CD4-positive, alpha-beta T cell treated with Interferon alpha-2 for 1 hour (primary cell): ENCODE data around the gene AEBP1.

Experiments
- DNase-seq, 2 donors: peaks; one replicate each; pipeline ENCODE4 v3.0.0-alpha.2; 2020 to 2022

The AEBP1 gene

GRCh38 chr7:44067064-44067951, 36.8 kb upstream of the AEBP1 start:
- no peak for DNase-seq

DNA sequence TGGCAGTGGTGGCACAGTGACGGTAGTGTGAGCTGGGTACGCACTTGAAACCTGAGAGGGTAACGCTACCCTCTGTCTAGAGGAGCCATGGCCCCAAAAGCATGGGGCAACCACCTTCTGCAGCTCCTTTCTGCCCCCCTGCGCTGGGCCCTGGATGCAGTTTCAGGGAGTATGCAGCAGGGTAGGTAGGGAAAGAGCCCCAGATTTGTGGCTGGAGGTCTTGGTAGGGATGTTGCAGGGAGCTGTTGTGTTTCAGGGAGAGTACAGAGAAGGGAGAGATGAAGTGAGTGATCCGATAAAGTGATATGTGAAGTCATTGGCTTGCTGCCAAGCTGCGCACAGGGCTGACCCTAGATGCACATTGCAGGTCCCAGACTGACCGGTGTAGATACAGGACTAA, 36.1 kb upstream of the AEBP1 start:
- DNase-seq, result no peak

GRCh38 chr7:44071726-44072363, 32.3 kb upstream of the AEBP1 start:
- no peak for DNase-seq

GRCh38 chr7:44072364-44073231, 31.5 kb upstream of the AEBP1 start:
- peak; percentile 34 to 50 for DNase-seq

DNA sequence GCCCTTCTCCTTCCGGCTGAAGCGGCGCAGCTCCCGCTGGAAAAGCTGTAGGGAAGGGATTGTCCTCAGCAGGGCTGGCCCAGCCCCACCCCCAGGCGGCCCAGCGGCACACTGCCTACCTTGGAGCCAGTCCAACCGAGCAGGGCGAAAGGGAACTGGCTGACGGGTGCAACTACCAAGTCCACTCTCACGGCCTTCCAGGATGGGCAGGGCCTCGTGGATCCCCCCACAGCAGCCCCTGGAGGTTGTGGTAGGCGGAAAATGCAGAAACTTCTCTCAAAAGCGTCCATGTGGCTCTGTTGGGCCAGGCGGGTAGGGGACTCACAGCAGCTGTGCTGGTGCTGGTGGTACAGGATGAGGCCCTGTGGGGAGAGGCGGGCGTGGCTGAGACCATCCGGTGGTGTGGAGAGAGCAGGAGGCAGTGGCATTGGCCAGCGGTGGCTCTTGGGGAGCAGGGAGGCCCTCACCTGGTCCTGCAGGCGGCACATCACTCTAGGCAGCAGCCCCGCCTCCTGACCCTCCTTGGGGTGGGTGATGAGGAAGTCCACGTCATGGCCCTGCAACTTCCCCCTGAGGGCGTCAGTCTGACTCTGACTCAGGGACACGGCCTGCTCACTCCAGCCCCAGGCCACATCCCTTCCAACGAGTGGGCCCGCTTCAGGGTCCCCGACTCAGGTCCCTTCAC, 30.3 kb upstream of the AEBP1 start:
- peak; percentile 57 to 83 for DNase-seq

DNA sequence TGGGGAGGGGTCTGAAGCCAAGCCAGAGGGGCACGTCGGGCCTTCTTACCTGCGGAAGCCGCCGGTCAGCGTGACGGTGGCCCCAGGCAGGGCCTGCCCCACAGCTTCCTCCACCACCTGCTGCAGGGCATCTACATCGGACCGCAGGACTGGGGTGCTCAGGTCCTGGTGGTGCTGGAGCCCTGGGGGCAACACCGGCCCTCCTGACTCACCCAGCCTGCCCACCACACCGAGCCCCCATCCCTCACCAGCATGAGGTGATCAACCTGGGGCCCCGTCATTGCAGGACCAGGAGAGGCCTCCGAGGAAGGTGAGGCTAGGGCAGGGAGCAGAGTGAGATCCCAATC, 29.8 kb upstream of the AEBP1 start:
- no peak for DNase-seq

DNA sequence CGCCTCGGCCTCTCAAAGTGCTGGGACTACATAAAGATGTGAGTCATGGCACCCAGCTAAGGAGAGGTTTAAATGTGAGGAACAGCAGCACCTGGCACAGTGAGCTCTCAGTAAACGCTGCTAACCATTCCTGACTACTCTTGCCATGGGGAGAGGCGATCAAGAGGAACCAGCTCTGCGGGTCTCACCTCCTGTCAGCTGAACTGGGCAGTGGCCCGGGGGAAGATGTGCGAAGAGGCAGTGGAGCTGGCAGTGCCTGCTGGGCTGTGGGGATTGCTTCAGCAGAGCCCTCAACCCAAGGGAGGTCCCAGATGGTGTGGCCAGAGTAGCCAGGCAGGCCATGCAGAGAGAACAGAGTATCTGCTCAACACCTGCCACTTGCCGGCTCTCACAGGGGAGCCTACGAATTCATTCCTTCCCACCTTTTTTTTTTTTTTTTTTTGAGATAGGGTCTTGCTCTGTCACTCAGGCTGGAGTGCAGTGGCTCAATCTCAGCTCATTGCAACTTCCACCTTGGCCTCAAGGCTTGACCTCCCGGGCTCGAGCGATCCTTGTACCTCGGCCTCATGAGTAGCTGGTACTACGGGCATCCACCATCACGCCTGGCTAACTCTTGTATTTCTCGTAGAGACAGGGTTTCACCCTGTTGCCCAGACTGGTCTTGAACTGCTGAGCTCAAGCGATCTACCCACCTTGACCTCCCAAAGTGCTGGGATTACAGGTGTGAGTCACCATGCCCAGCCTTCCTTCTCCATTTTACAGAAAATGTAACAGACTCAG, 28.7 kb upstream of the AEBP1 start:
- DNase-seq, result no peak

DNA sequence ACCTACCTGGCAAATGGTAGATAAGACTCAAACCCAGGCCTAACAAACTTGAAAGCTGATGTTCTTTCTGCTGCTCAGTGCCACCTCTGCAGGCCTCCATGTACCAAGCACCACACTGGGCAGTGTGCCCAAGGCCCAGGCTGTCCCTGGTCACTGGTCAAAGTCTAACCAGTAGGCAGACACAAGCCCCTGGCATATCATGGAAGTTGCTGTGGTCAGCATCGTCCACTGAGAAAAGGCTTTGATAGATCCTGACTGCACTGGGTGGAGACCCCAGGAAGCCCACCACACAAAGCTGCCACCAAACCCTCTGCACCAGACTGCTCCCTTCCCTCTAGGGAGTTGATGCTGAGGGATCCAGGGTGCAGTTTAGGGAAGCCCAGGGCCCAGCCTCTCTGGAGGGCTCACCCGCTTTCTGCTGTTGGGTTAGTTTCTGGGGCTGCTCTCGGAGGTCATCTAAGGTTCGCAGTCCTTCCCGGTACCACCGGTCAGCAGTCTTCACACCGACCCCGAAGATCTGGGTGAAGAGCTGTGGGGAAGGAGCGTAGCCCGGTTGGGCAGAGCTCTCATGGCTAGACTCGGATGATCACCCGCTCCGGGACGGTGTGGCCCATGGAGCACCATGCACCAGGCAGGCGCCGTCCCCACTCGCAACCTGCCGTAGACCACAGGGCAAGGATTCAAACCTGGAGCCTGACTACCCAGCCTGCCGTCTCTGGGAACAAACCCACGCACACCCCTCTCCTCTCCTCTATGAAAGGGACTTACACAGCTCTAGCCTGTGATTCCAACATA, 27.8 kb upstream of the AEBP1 start:
- DNase-seq, result no peak

GRCh38 chr7:44077061-44077460, 27.1 kb upstream of the AEBP1 start:
- DNase-seq, result no peak

- DNase-seq, result no peak
Observed at GRCh38 chr7:44077681-44078091, 26.5 kb upstream of the AEBP1 start.

DNA sequence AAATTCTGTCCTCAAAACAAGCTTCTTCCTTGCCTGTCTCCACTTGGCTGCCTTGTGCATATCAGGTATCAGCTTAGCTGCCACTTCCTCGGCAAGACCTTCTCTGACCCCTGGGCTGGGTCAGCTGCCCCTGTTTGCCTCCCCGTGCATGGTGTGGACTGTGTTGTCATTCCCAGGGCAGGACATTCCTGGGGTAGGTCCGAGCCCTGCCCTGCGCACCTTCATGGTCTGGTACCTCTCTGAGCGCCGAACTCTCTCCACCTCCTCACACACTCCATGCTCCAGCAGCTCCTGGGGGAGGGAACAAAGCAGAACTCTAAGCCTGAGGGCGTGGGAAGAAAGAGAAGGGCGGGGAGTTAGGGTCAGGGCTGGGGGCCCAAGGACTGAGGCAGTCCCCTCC, 25.6 kb upstream of the AEBP1 start:
- DNase-seq, result no peak

GRCh38 chr7:44079331-44080021, 24.7 kb upstream of the AEBP1 start:
- DNase-seq, result no peak

- no peak for DNase-seq
Observed at GRCh38 chr7:44080118-44080517, 24.0 kb upstream of the AEBP1 start.

GRCh38 chr7:44080686-44081265, 23.4 kb upstream of the AEBP1 start:
- no peak for DNase-seq

- peak in 1 of 2 donors; percentile 50 for DNase-seq
Observed at GRCh38 chr7:44081266-44081748, 22.8 kb upstream of the AEBP1 start.

DNA sequence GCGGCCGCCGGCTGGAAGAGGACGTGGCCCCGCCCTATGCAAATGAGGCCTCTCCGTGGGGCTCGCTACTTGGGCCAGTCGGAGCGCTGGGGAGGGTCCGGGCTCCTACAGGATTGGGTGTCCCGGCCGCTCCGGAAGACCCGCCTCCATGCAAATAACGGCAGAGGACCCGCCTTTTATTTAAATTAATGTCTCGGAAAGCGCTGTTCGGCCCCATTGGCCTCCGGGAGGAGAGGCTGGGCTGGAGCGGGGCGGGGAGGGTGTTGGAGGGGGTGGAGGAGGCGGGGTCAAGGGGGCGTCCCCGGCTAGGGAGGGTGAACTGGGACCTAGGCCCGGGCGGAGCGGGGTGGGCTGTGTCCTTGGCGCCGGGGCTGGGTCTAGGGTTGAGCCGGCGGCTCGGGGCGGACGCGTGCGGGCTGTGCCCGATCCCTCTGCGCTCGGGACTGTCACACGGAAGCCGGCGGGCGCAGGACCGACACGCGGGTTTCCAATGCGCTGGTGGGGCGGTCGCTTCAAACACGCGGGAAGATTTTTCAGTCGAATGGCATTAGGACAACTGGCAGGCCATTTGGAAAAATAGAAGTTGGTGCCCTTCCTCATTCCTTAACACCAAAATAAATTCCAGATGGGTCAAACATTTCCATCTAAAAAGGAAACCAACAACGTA, 21.5 kb upstream of the AEBP1 start:
- DNase-seq, result peak; percentile 99

DNA sequence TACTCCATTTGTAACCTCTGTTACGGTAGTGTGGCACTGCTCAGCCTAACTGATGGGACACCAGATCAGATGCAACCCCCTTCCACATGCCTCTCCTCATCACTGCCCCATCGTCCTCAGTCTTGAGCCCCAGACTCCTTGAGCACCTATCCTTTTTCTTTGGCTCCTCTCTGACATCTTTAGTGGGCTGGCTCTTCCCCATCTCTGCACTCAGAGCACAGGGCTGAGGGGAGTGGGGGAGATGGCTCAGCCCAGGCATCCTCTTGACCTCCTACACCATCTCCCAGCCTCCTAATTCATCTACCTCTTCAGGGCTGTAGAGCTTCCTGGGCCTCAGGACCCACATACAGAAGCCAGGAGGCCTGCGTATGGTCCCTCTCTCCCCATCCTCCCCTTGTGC, 20.3 kb upstream of the AEBP1 start:
- DNase-seq, result no peak

GRCh38 chr7:44084701-44085100, 19.4 kb upstream of the AEBP1 start:
- no peak for DNase-seq

GRCh38 chr7:44085546-44085945, 18.6 kb upstream of the AEBP1 start:
- no peak for DNase-seq
